ENCODE measurements around the gene MEF2C. TPM values are rescaled to one million over a fixed set of nuclear protein-coding genes. Genes with fewer than 3 reads are reported as not detected.

Gene MEF2C
- 10 to 100 TPM; 13.9 to 44.0 TPM for total RNA-seq

DNA sequence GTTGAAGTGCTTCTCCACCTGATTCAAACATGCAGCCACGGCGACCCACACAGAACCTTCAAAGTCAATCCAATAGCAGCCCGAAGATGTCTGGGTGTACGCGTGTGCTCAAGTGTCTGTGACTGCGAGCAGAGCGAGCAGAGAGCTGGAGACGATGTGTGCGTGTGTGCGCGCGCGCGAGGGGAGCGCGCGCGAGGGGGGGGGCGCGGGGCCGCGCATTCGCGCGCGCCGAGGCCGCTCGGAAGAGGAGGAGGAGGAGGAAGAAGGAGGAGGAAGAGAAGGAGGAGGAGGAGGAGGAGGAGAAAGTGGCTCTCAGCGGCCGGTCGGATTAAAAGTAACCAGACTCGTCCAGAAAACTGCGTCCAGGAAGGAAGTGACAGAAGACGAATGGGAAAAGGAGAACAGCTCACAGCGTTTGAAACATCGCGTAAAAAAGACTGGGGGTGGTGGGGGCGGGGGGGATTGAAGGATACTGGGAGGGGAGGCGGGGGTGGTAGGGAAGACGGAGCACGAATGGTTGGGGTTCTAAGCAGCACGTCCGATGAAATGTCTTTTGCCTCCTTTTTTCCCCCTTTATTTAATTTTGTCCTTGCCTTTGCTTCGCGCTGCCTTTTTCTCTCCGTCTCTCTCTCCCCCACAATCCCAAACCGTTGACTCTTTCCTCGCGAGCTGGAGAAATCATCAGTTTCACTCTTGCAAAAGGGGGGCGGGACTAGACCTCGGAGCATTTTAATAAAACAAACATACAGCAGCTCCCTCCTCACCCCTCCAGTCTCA is at the start of gene MEF2C:
TSS of gene MEF2C (minus strand) at position 126 of the 777 bp plus-strand sequence. CDS start 59,396 bp downstream, outside the sequence.
- Histone ChIP-seq H3K9me3 (no peaks in the 10 kb centered on the region), H3K4me1 (replicated peaks) (no peaks in the 10 kb centered on the region), H3K27ac (peak within 1 kb of the TSS; percentile 74 to 82), H3K27me3 (replicated peaks; ENCODE audit: insufficient read depth) (no peaks in the 10 kb centered on the region), H3K4me3 (peak within 1 kb of the TSS; percentile 42 to 53), H3K36me3 (no peaks in the 10 kb centered on the region)
- intact Hi-C loops (cut with DNase I), result loop anchor here (5.0 kb wide), 3 partner anchors 46 to 151 kb away; no protein-coding TSS in a partner anchor
- TF ChIP-seq POLR2AphosphoS5 (IDR thresholded peaks at IDR 0.05), result peak; percentile 9
- TF ChIP-seq, protein P1, sequence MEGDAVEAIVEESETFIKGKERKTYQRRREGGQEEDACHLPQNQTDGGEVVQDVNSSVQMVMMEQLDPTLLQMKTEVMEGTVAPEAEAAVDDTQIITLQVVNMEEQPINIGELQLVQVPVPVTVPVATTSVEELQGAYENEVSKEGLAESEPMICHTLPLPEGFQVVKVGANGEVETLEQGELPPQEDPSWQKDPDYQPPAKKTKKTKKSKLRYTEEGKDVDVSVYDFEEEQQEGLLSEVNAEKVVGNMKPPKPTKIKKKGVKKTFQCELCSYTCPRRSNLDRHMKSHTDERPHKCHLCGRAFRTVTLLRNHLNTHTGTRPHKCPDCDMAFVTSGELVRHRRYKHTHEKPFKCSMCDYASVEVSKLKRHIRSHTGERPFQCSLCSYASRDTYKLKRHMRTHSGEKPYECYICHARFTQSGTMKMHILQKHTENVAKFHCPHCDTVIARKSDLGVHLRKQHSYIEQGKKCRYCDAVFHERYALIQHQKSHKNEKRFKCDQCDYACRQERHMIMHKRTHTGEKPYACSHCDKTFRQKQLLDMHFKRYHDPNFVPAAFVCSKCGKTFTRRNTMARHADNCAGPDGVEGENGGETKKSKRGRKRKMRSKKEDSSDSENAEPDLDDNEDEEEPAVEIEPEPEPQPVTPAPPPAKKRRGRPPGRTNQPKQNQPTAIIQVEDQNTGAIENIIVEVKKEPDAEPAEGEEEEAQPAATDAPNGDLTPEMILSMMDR (IDR thresholded peaks at IDR 0.05), result no peak
- TF ChIP-seq POLR2A (IDR thresholded peaks at IDR 0.05), result peak; percentile 74
- peak; percentile 51 for DNase-seq (ENCODE audit: low spot score)
- WGBS, result under 1% methylated on average over 52 of the region's 52 CpGs

- TF ChIP-seq, protein P1 (IDR thresholded peaks at IDR 0.05), result no peak
- TF ChIP-seq POLR2AphosphoS5 (IDR thresholded peaks at IDR 0.05) (no peak), POLR2A (IDR thresholded peaks at IDR 0.05) (no peak)
- DNase-seq (ENCODE audit: low spot score), result no peak
- WGBS, result 87% methylated on average over 2 of the region's 2 CpGs
These were observed 49.6 kb upstream of the MEF2C start for GRCh38 chr5:88932541-88932940.

DNA sequence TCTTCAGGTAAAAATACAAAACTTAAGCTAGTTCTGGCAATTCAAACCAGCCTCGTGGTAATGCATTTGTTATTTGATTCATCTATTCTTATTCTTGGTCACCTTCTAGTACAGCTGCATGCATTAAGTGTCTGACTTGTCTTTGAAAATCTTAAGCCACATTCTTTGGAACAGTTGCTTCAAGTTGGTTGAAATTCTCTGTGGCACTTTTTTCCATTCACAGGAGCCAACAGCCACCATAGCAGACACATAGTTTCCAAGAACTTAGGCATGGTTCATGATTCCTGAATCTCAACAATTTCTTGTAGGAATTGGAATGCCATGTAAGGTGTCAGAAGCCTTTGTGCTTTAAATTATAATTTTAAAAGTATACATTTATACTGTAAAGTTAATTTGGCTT is 47.4 kb upstream of the MEF2C start:
- no peaks in the 10 kb centered on the region for H3K36me3 ChIP-seq
- H3K4me1 ChIP-seq (replicated peaks), result no peaks in the 10 kb centered on the region
- intact Hi-C loops (cut with DNase I), result no loop called here
- no peak overlapping the region for H3K27ac ChIP-seq
- no peaks in the 10 kb centered on the region for H3K9me3 ChIP-seq
- DNase-seq (ENCODE audit: low spot score), result no peak
- TF ChIP-seq POLR2A (IDR thresholded peaks at IDR 0.05) (no peak), POLR2AphosphoS5 (IDR thresholded peaks at IDR 0.05) (no peak)
- TF ChIP-seq, protein P1 (IDR thresholded peaks at IDR 0.05), result no peak
- 89% methylated on average over 1 of the region's 1 CpG for WGBS
- no peaks in the 10 kb centered on the region for H3K27me3 ChIP-seq (replicated peaks; ENCODE audit: insufficient read depth)
- no peak overlapping the region for H3K4me3 ChIP-seq

More at GRCh38 chr5:88932541-88932940, 49.6 kb upstream of the MEF2C start:
- Histone ChIP-seq H3K9me3 (no peaks in the 10 kb centered on the region), H3K4me1 (replicated peaks) (no peaks in the 10 kb centered on the region), H3K4me3 (no peak overlapping the region), H3K27me3 (replicated peaks; ENCODE audit: insufficient read depth) (no peaks in the 10 kb centered on the region), H3K27ac (no peak overlapping the region), H3K36me3 (no peaks in the 10 kb centered on the region)
- intact Hi-C loops (cut with DNase I), result no loop called here

DNA sequence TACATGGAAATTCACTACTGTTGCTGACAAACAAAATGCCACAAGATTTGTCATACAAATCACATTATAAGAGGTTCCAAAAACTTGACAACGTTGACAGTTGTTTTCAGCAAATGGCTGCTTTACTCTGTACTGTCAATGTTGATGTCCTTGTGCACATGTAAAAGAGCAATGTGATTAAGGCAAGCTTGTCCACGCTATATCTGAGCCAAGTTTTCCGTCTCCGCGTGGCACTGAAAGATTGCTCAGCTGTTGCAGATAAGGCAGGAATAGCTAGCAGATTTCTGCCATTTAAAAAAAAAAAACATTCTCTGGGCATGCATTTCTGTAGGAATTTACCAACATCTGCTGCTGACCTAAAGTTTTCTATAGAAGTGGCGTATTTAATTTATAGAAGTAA is 46.4 kb upstream of the MEF2C start:
- 96% methylated on average over 6 of the region's 6 CpGs for WGBS
- Histone ChIP-seq H3K9me3 (no peaks in the 10 kb centered on the region), H3K4me3 (no peak overlapping the region), H3K27me3 (replicated peaks; ENCODE audit: insufficient read depth) (no peaks in the 10 kb centered on the region), H3K36me3 (no peaks in the 10 kb centered on the region), H3K27ac (no peak overlapping the region), H3K4me1 (replicated peaks) (no peaks in the 10 kb centered on the region)
- TF ChIP-seq POLR2A (IDR thresholded peaks at IDR 0.05), result no peak
- no peak for TF ChIP-seq POLR2AphosphoS5 (IDR thresholded peaks at IDR 0.05)
- TF ChIP-seq, protein P1 (IDR thresholded peaks at IDR 0.05), result no peak
- intact Hi-C loops (cut with DNase I), result no loop called here
- DNase-seq (ENCODE audit: low spot score), result no peak

GRCh38 chr5:88926774-88927173 is 43.8 kb upstream of the MEF2C start:
- Histone ChIP-seq H3K9me3 (no peaks in the 10 kb centered on the region), H3K36me3 (no peaks in the 10 kb centered on the region), H3K4me1 (replicated peaks) (no peaks in the 10 kb centered on the region), H3K27ac (no peak overlapping the region), H3K4me3 (no peak overlapping the region), H3K27me3 (replicated peaks; ENCODE audit: insufficient read depth) (no peaks in the 10 kb centered on the region)
- intact Hi-C loops (cut with DNase I), result no loop called here
- WGBS, result 59% methylated on average over 7 of the region's 7 CpGs
- no peak for DNase-seq (ENCODE audit: low spot score)
- no peak for TF ChIP-seq POLR2A (IDR thresholded peaks at IDR 0.05)
- no peak for TF ChIP-seq POLR2AphosphoS5 (IDR thresholded peaks at IDR 0.05)
- TF ChIP-seq, protein P1 (IDR thresholded peaks at IDR 0.05), result no peak
